NT2/D1 (cell line): ENCODE results near the gene PLCD1.

ENCODE experiments used
- DNase-seq: peaks from one replicate; pipeline ENCODE4 v3.0.0-alpha.2; 2011; ENCODE audit warnings: low read depth, low spot score
- H3K27me3 ChIP-seq: 2 replicates; pipeline ENCODE4 v1.6.0; 2011; ENCODE audit warnings: mild to moderate bottlenecking; ENCODE audit not compliant: insufficient read length, insufficient read depth
- H3K36me3 ChIP-seq: 2 replicates; pipeline ENCODE4 v1.6.1; 2011; ENCODE audit warnings: mild to moderate bottlenecking, low read length, mixed read lengths; ENCODE audit not compliant: insufficient read depth, insufficient read length
- H3K4me1 ChIP-seq: 2 replicates; pipeline ENCODE4 v1.5.1; 2011; ENCODE audit not compliant: insufficient read depth, insufficient read length
- H3K4me3 ChIP-seq: 2 replicates; pipeline ENCODE4 v1.5.1; 2011; ENCODE audit warnings: low read depth; ENCODE audit not compliant: insufficient read length
- H3K9ac ChIP-seq: 2 replicates; pipeline ENCODE4 v1.6.0; 2011; ENCODE audit warnings: low read depth; ENCODE audit not compliant: insufficient read length
- H3K9me3 ChIP-seq: 2 replicates; pipeline ENCODE4 v1.5.1; 2011; ENCODE audit warnings: mild to moderate bottlenecking, low read length; ENCODE audit not compliant: insufficient read depth
- SUZ12 ChIP-seq: IDR thresholded peaks from 2 replicates; pipeline ENCODE4 v1.6.1; 2011; ENCODE audit not compliant: insufficient read length, insufficient read depth; ENCODE audit errors: extremely low read depth
- YY1 ChIP-seq: IDR thresholded peaks from 2 replicates; pipeline ENCODE4 v1.6.1; 2011; ENCODE audit not compliant: insufficient read length, insufficient read depth
- ZNF274 ChIP-seq: IDR thresholded peaks from 2 replicates; pipeline ENCODE4 v1.6.1; 2011; ENCODE audit warnings: mild to moderate bottlenecking, low read depth, low read length

The PLCD1 gene

GRCh38 chr3:38006445-38006995 is 22.9 kb downstream of the PLCD1 start:
- TF ChIP-seq YY1 (no peak), ZNF274 (no peak), SUZ12 (no peak)
- no peak overlapping the region for H3K4me3 ChIP-seq
- H3K27me3 ChIP-seq: no peaks in the 10 kb centered on the region
- peaks cover 19% of the 10 kb centered on the region for H3K4me1 ChIP-seq
- no peak overlapping the region for H3K9ac ChIP-seq
- DNase-seq: no peak
- no peaks in the 10 kb centered on the region for H3K9me3 ChIP-seq
- H3K36me3 ChIP-seq: peaks cover 34% of the 10 kb centered on the region

GRCh38 chr3:38006031-38006430 is 23.4 kb downstream of the PLCD1 start:
- H3K27me3 ChIP-seq: no peaks in the 10 kb centered on the region
- TF ChIP-seq SUZ12 (no peak), ZNF274 (no peak), YY1 (no peak)
- no peaks in the 10 kb centered on the region for H3K9me3 ChIP-seq
- peaks cover 34% of the 10 kb centered on the region for H3K36me3 ChIP-seq
- H3K4me1 ChIP-seq: peaks cover 22% of the 10 kb centered on the region
- no peak for DNase-seq
- no peak overlapping the region for H3K9ac ChIP-seq
- no peak overlapping the region for H3K4me3 ChIP-seq

- Histone ChIP-seq H3K4me3 (no peak overlapping the region), H3K9ac (no peak overlapping the region), H3K9me3 (no peaks in the 10 kb centered on the region), H3K36me3 (peaks cover 34% of the 10 kb centered on the region), H3K4me1 (peaks cover 23% of the 10 kb centered on the region), H3K27me3 (no peaks in the 10 kb centered on the region)
- no peak for TF ChIP-seq ZNF274
- TF ChIP-seq SUZ12: no peak
- no peak for TF ChIP-seq YY1
- no peak for DNase-seq
Observed at GRCh38 chr3:38005076-38006020, 24.1 kb downstream of the PLCD1 start.

GRCh38 chr3:38004415-38005075 is 24.9 kb downstream of the PLCD1 start:
- Histone ChIP-seq H3K4me1 (peaks cover 23% of the 10 kb centered on the region), H3K27me3 (peaks cover 2% of the 10 kb centered on the region), H3K9ac (no peak overlapping the region), H3K9me3 (no peaks in the 10 kb centered on the region), H3K36me3 (peaks cover 30% of the 10 kb centered on the region), H3K4me3 (no peak overlapping the region)
- DNase-seq: peak; percentile 40
- TF ChIP-seq YY1 (no peak), SUZ12 (no peak)

- TF ChIP-seq ZNF274: no peak
- Histone ChIP-seq H3K36me3 (peaks cover 25% of the 10 kb centered on the region), H3K9ac (peak overlapping the region; percentile 14), H3K9me3 (no peaks in the 10 kb centered on the region), H3K4me1 (peaks cover 25% of the 10 kb centered on the region), H3K27me3 (peaks cover 6% of the 10 kb centered on the region), H3K4me3 (no peak overlapping the region)
- DNase-seq: no peak
Observed at GRCh38 chr3:38003817-38004414, 25.5 kb downstream of the PLCD1 start.

- H3K4me1 ChIP-seq: peaks cover 25% of the 10 kb centered on the region
- H3K9me3 ChIP-seq: no peaks in the 10 kb centered on the region
- peak; percentile 69 for DNase-seq
- H3K27me3 ChIP-seq: peaks cover 6% of the 10 kb centered on the region
- H3K4me3 ChIP-seq: no peak overlapping the region
- no peak for TF ChIP-seq SUZ12
- TF ChIP-seq YY1: no peak
- peaks cover 21% of the 10 kb centered on the region for H3K36me3 ChIP-seq
- peak overlapping the region; percentile 14 for H3K9ac ChIP-seq
Observed at GRCh38 chr3:38003371-38003816, 26.0 kb downstream of the PLCD1 start.

- peak overlapping the region; percentile 14 for H3K9ac ChIP-seq
- no peaks in the 10 kb centered on the region for H3K9me3 ChIP-seq
Observed at GRCh38 chr3:38002940-38003339, 26.5 kb downstream of the PLCD1 start.

More at GRCh38 chr3:38002940-38003339, 26.5 kb downstream of the PLCD1 start:
- H3K27me3 ChIP-seq: peaks cover 6% of the 10 kb centered on the region
- peaks cover 29% of the 10 kb centered on the region for H3K4me1 ChIP-seq
- no peak for DNase-seq
- TF ChIP-seq ZNF274: no peak
- no peak for TF ChIP-seq SUZ12
- no peak for TF ChIP-seq YY1
- peaks cover 17% of the 10 kb centered on the region for H3K36me3 ChIP-seq
- H3K4me3 ChIP-seq: no peak overlapping the region
